Stomach (tissue), 9 donors: ENCODE measurements around the gene ZBED4. TPM values are rescaled to one million over a fixed set of nuclear protein-coding genes. Genes with fewer than 3 reads are reported as not detected.

Source experiments
- DNase-seq, 2 donors: peaks; one replicate each; pipeline versions ENCODE4 v3.0.0 to v3.0.0-alpha.2; 2013 to 2019
- H3K27ac ChIP-seq, 5 donors: fragments of 200-600 bp in 4 of 5; sonication (generic) in 4 of 5; one replicate each; pipeline ENCODE4 v1.5.1; 2013 to 2019; ENCODE audit warnings: mild to moderate bottlenecking in 1 of 5, moderate library complexity in 1 of 5
- H3K27me3 ChIP-seq, 3 donors: fragments of 200-600 bp; sonication (generic); one replicate each; pipeline ENCODE4 v1.5.1; 2017 to 2019; ENCODE audit warnings: mixed run types in 1 of 3
- H3K36me3 ChIP-seq, 4 donors: fragments of 200-600 bp; sonication (generic); 1 replicate in 3 of 4; 2 replicates in 1 of 4; pipeline ENCODE4 v1.5.1; 2016 to 2019
- H3K4me1 ChIP-seq, 4 donors: fragments of 200-600 bp; sonication (generic); one replicate each; pipeline ENCODE4 v1.5.1; 2016 to 2019
- H3K4me3 ChIP-seq, 4 donors: fragments of 200-600 bp; sonication (generic) in 3 of 4; one replicate each; pipeline ENCODE4 v1.5.1; 2016 to 2019; ENCODE audit warnings: mild to moderate bottlenecking in 1 of 4
- H3K9me3 ChIP-seq, 4 donors: fragments of 200-600 bp; sonication (generic); one replicate each; pipeline ENCODE4 v1.5.1; 2016 to 2019
- CTCF ChIP-seq, 7 experiments: fragments of 450-650 bp in 4 of 7; fragments of 200-600 bp in 3 of 7; sonication (generic) in 3 of 7; IDR thresholded peaks; one replicate each; pipeline ENCODE4 v1.5.1; 2016 to 2019; ENCODE audit warnings: antibody characterized with exemption in 7 of 7, control low read depth in 2 of 7, mild to moderate bottlenecking in 1 of 7
- EP300 ChIP-seq: sonication (generic); formaldehyde crosslinking; IDR thresholded peaks from one replicate; pipeline ENCODE4 v1.6.1; 2017; ENCODE audit warnings: antibody characterized with exemption
- POLR2A ChIP-seq, 4 donors: fragments of 450-650 bp; IDR thresholded peaks; one replicate each; pipeline ENCODE4 v1.6.1; 2016; ENCODE audit warnings: antibody characterized with exemption in 4 of 4, control low read depth in 2 of 4, mild to moderate bottlenecking in 1 of 4, moderate library complexity in 1 of 4
- POLR2AphosphoS5 ChIP-seq, 3 donors: sonication (generic); formaldehyde crosslinking; IDR thresholded peaks; one replicate each; pipeline ENCODE4 v1.6.1; 2016; ENCODE audit warnings: antibody characterized with exemption in 3 of 3
- WGBS, 5 donors: extraction: QIAGEN DNeasy Blood & Tissue Kit in 3 of 5; methylation state at CpG; one replicate each; pipeline versions ENCODE4 v1.1.5 to v1.1.7; 2013 to 2018; 5-methylcytosine and 5-hydroxymethylcytosine counted together
- intact Hi-C: fragments of 100-400 bp; cut with DNase I; formaldehyde crosslinking; loops from one replicate; pipeline ENCODE4 v1.15.1; 2023; ENCODE audit warnings: low total_unique reads
- polyA plus RNA-seq, 3 donors: library from polyadenylated mRNA; stranded (reverse); fragments of 200-250 nt; gene quantifications; one replicate each; pipeline ENCODE4 v1.2.3, GENCODE V29; 2013
- total RNA-seq, 5 donors: library from RNA; depleted of rRNA; stranded (reverse); fragments of >200 nt; gene quantifications; one replicate each; pipeline versions ENCODE4 v1.1.0 to v1.2.3, GENCODE V29; 2014 to 2016
- donor health status: healthy with polysubstance abuse.
- donor health status: Bipolar disorder and iron deficiency.
- donor health status: healthy.

The ZBED4 gene
- total and polyA plus RNA-seq, 8 donors = 2.2 to 31.7 (median 12.2) TPM

DNA sequence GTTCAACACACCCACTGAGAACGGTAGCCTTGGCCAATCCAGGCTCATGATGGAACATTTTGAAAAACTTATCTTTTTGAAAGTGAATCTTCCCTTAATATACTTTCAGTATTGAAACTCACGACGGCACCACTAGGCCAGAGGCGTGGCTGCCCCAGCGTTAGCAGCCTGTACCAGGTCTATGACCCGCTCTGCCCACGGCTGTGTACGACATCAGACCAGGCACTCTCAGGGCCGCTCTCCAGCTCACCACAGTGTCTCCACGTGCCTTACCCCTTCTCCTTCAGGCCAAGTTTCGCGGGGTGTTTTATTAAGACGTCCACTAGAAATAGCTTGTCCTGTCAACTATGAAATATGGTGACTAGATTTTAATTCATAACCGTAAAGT lies 33.4 kb downstream of the ZBED4 start:
- DNase-seq = no peak
- Histone ChIP-seq H3K27ac (no peak overlapping the region), H3K4me1 (no peaks in the 10 kb centered on the region), H3K9me3 (peaks cover 0 to 7% (median 0%) of the 10 kb centered on the region in 4 donors), H3K27me3 (no peaks in the 10 kb centered on the region), H3K36me3 (peaks cover 34 to 76% (median 64%) of the 10 kb centered on the region in 4 donors), H3K4me3 (no peak overlapping the region)
- TF ChIP-seq POLR2AphosphoS5 (IDR thresholded peaks at IDR 0.05) = no peak
- TF ChIP-seq EP300 = no peak
- TF ChIP-seq CTCF (IDR thresholded peaks at IDR 0.05) = no peak
- no peak for TF ChIP-seq POLR2A (IDR thresholded peaks at IDR 0.05)
- WGBS, 5 donors = 94 to 97% (median 95%) methylated on average over 14 of the region's 14 CpGs
- intact Hi-C loops = no loop called here

DNA sequence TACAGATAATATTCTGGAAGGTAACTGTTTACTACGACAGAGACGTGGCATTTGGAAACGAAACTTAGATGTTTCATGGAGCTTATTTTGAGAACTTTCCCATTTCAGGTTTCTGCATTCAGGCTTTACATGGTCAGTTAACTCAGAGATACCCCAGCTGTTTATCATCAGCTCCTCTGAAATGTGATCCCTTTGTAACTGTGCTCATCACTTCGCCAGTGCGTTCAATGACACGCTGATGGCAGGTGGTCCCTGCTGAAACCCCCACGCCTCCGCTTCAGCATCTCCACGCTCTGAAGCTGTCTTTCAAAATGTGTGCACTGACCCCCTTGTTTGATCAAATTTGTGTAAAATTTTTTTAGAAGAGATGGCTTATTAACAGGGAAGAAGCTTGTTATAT lies 34.1 kb downstream of the ZBED4 start:
- H3K4me3 ChIP-seq = no peak overlapping the region
- DNase-seq = no peak
- peaks cover 34 to 82% (median 70%) of the 10 kb centered on the region in 4 donors for H3K36me3 ChIP-seq
- no peaks in the 10 kb centered on the region for H3K27me3 ChIP-seq
- 94 to 97% (median 96%) methylated on average over 9 of the region's 9 CpGs for WGBS, 5 donors
- H3K4me1 ChIP-seq = no peaks in the 10 kb centered on the region
- peaks cover 0 to 7% (median 0%) of the 10 kb centered on the region in 4 donors for H3K9me3 ChIP-seq
- H3K27ac ChIP-seq = no peak overlapping the region
- intact Hi-C loops = no loop called here
- no peak for TF ChIP-seq EP300
- no peak for TF ChIP-seq CTCF (IDR thresholded peaks at IDR 0.05)
- no peak for TF ChIP-seq POLR2A (IDR thresholded peaks at IDR 0.05)
- TF ChIP-seq POLR2AphosphoS5 (IDR thresholded peaks at IDR 0.05) = no peak

DNA sequence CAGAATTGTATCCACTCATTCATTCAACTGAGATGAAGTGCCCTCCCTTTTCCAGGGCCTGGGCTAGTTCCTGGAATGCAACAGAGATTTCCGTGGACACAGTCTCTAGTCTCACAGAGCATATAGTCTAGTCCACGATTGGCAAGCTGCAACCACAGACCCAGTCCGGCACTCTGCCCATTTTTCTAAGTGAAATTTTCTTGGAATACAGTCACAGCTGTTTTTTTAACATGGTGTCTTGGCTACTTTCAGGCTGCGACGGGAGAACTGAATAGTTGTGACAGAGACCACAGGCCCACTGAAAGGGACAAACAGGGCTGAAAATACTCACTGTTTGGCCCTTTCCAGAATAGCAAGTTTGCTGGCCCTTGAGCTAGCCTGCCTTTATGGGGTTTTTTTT lies 35.4 kb downstream of the ZBED4 start:
- DNase-seq = no peak
- Histone ChIP-seq H3K27ac (no peak overlapping the region), H3K27me3 (no peaks in the 10 kb centered on the region), H3K4me1 (no peaks in the 10 kb centered on the region), H3K4me3 (no peak overlapping the region), H3K36me3 (peaks cover 30 to 78% (median 64%) of the 10 kb centered on the region in 4 donors), H3K9me3 (peaks cover 0 to 7% (median 0%) of the 10 kb centered on the region in 4 donors)
- TF ChIP-seq EP300 (no peak), CTCF (IDR thresholded peaks at IDR 0.05) (no peak), POLR2A (IDR thresholded peaks at IDR 0.05) (no peak), POLR2AphosphoS5 (IDR thresholded peaks at IDR 0.05) (no peak)
- intact Hi-C loops = no loop called here
- WGBS, 5 donors = 91 to 97% (median 95%) methylated on average over 5 of the region's 5 CpGs

GRCh38 chr22:49892226-49892899 lies 38.7 kb downstream of the ZBED4 start:
- Histone ChIP-seq H3K27me3 (no peaks in the 10 kb centered on the region), H3K4me3 (no peak overlapping the region), H3K9me3 (peaks cover 0 to 7% (median 0%) of the 10 kb centered on the region in 4 donors), H3K4me1 (no peaks in the 10 kb centered on the region), H3K27ac (no peak overlapping the region), H3K36me3 (peaks cover 7 to 52% (median 34%) of the 10 kb centered on the region in 4 donors)
- intact Hi-C loops = no loop called here
- no peak for TF ChIP-seq POLR2AphosphoS5 (IDR thresholded peaks at IDR 0.05)
- no peak for TF ChIP-seq CTCF (IDR thresholded peaks at IDR 0.05)
- no peak for TF ChIP-seq POLR2A (IDR thresholded peaks at IDR 0.05)
- no peak for TF ChIP-seq EP300
- WGBS, 5 donors = 93 to 99% (median 96%) methylated on average over 4 of the region's 4 CpGs
- DNase-seq = no peak
